OCI-LY7 (cell line): Measurements from ENCODE around the gene RAF1. TPM values are rescaled to one million over a fixed set of nuclear protein-coding genes. Genes with fewer than 3 reads are reported as not detected.

Source experiments
- BruUV-seq: library from RNA; stranded (reverse); fragments of 400-500 nt; replicated peaks from 2 replicates; lab custom pipeline; 2021; lab: Mats Ljungman, UMichigan
- CTCF ChIA-PET: fragments of 300-600 bp; sonication (Branson Sonifier 250); formaldehyde crosslinking; loops from one replicate; lab custom pipeline; 2022; ENCODE audit warnings: antibody characterized with exemption; ENCODE audit not compliant: unreplicated experiment; lab: Charles Lee
- POLR2A ChIA-PET: fragments of 300-600 bp; sonication (Branson Sonifier 250); formaldehyde crosslinking; loops from one replicate; lab custom pipeline; 2022; ENCODE audit warnings: antibody characterized with exemption; lab: Charles Lee
- DNase-seq: peaks from one replicate; pipeline ENCODE4 v3.0.0-alpha.2; 2015; ENCODE audit warnings: low spot score
- H2AFZ ChIP-seq: fragments of 200-600 bp; sonication (generic), shearing (Covaris generic); 2 replicates; pipeline ENCODE4 v1.6.1; 2014; ENCODE audit warnings: mild to moderate bottlenecking, antibody characterized with exemption, low read length, moderate library complexity
- H3K27ac ChIP-seq: fragments of 200-600 bp; sonication (generic); 2 replicates; pipeline ENCODE4 v1.5.1; 2014; ENCODE audit warnings: mixed run types, low read depth, mild to moderate bottlenecking, moderate library complexity, low read length, inconsistent platforms; ENCODE audit not compliant: poor library complexity, severe bottlenecking
- H3K36me3 ChIP-seq: fragments of 200-600 bp; sonication (generic); 2 replicates; pipeline ENCODE4 v1.6.1; 2014; ENCODE audit warnings: mild to moderate bottlenecking, antibody characterized with exemption, low read length, moderate library complexity, mixed read lengths; ENCODE audit not compliant: insufficient read depth
- H3K4me1 ChIP-seq: fragments of 200-600 bp; sonication (generic); 2 replicates; pipeline ENCODE4 v1.5.1; 2014; ENCODE audit warnings: mild to moderate bottlenecking, low read length; ENCODE audit not compliant: insufficient read depth, poor library complexity, severe bottlenecking
- H3K4me2 ChIP-seq: fragments of 200-600 bp; sonication (generic); 2 replicates; pipeline ENCODE4 v1.6.1; 2014; ENCODE audit warnings: mild to moderate bottlenecking, low read length
- H3K4me3 ChIP-seq: fragments of 200-600 bp; sonication (generic); 2 replicates; pipeline ENCODE4 v1.5.1; 2014; ENCODE audit warnings: mild to moderate bottlenecking, low read depth, low read length; ENCODE audit not compliant: poor library complexity, severe bottlenecking
- H3K79me2 ChIP-seq: fragments of 200-600 bp; sonication (generic); 2 replicates; pipeline ENCODE4 v1.6.1; 2016; ENCODE audit warnings: low read depth, mild to moderate bottlenecking, low read length, moderate library complexity, mixed read lengths; ENCODE audit not compliant: insufficient read depth
- H3K9me2 ChIP-seq: fragments of 200-600 bp; sonication (generic); 2 replicates; pipeline ENCODE4 v1.6.1; 2016; ENCODE audit warnings: mild to moderate bottlenecking, low read length, mixed read lengths; ENCODE audit not compliant: insufficient read depth
- H3K9me3 ChIP-seq: fragments of 200-600 bp; sonication (generic); 2 replicates; pipeline ENCODE4 v1.6.1; 2014; ENCODE audit warnings: mild to moderate bottlenecking, mixed run types, low read length, mixed read lengths
- H4K20me1 ChIP-seq: fragments of 200-600 bp; sonication (generic); 2 replicates; pipeline ENCODE4 v1.6.1; 2014; ENCODE audit warnings: mild to moderate bottlenecking, antibody characterized with exemption, low read length, moderate library complexity, mixed read lengths; ENCODE audit not compliant: insufficient read depth
- CTCF ChIP-seq: fragments of 200-600 bp; sonication (generic); conservative IDR thresholded peaks from 2 replicates; pipeline ENCODE4 v1.5.1; 2014; ENCODE audit warnings: mild to moderate bottlenecking, antibody characterized with exemption, low read length, moderate library complexity, mixed read lengths
- EZH2phosphoT487 ChIP-seq: fragments of 200-600 bp; sonication (generic); IDR thresholded peaks from 2 replicates; pipeline ENCODE4 v1.6.1; 2018; ENCODE audit warnings: low read depth, borderline replicate concordance, mild to moderate bottlenecking, mixed run types, antibody characterized with exemption, low read length, moderate library complexity, mixed read lengths
- intact Hi-C: fragments of 100-400 bp; cut with micrococcal nuclease; formaldehyde crosslinking; loops from one replicate; pipeline ENCODE4 v1.10.0; 2022; ENCODE audit not compliant: unreplicated experiment
- total RNA-seq, 2 experiments: library from RNA; depleted of rRNA in 1 of 2; stranded (reverse); fragments of >200 nt in 1 of 2; shearing (Covaris generic) in 1 of 2; gene quantifications; 2 replicates each; pipeline ENCODE4 v1.2.3, GENCODE V29; 2014 to 2022

The RAF1 gene
- total RNA-seq, 2 experiments from 2014 or later = 88.0 to 90.8 TPM

- no peaks in the 10 kb centered on the region for H3K79me2 ChIP-seq
- ChIA-PET CTCF (interaction anchor here (0.6 kb wide), 1 partner anchor 74 kb away, joined by 3 read pairs; no protein-coding TSS in a partner anchor), POLR2A (interaction anchor here (1.0 kb wide), 1 partner anchor 9 kb away, joined by 6 read pairs; no protein-coding TSS in a partner anchor)
- no TSS peak for BruUV-seq
- no peak for DNase-seq
- H3K27ac ChIP-seq = no peak overlapping the region
- no peak overlapping the region for H2AFZ ChIP-seq
- no peak overlapping the region for H3K4me3 ChIP-seq
- H3K4me1 ChIP-seq = peaks cover 21% of the 10 kb centered on the region
- TF ChIP-seq EZH2phosphoT487 (no peak), CTCF (no peak)
- intact Hi-C loops = loop anchor here (5.0 to 10.0 kb wide), 3 partner anchors 77 to 185 kb away; partner anchors contain the start of gene RPL32
- no peaks in the 10 kb centered on the region for H3K9me3 ChIP-seq
- H3K9me2 ChIP-seq = no peaks in the 10 kb centered on the region
- no peaks in the 10 kb centered on the region for H4K20me1 ChIP-seq
- no peaks in the 10 kb centered on the region for H3K36me3 ChIP-seq
- H3K4me2 ChIP-seq = no peak overlapping the region
Measured at GRCh38 chr3:12707449-12707848, 43.5 kb upstream of the RAF1 start.

DNA sequence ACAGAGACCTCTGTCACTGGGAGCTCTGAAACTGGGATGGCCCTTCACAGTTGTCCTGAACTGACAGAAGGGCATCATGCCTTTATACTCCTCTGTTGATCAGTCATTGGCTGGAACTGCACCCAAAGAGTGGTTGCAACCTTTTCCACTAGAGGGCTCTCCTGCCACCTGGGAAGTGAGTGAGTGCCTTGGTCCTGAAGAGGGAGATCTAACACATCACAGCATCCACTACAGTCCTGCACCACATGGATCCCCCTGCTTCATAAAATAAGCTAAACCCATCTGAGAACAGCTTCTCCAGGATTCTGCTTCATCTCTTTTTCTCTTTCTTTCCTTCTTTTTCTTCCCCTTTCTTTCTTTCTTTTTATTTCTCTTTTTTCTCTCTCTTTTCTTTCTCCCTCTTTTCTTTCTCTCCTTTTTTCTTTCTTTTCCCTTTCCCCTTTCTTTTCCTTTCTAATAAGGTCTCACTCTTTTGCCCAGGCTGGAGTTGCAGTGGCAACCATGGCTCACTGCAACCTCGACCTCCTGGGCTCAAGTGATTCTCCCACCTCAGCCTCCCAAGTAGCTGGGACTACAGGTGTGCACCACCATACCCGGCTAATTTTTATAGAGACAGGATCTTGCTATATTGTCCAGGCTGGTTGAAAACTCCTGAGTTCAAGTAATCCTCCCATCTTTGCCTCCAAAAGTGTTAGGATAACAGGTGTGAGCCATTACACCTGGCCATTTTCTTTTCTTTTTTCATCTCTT, 42.8 kb upstream of the RAF1 start:
- POLR2A ChIA-PET = interaction anchor here (0.5 to 1.3 kb wide), 4 partner anchors 10 to 270 kb away, joined by 3 to 5 read pairs (median 4); partner anchors contain the start of gene RPL32
- H3K79me2 ChIP-seq = no peaks in the 10 kb centered on the region

More for the DNA sequence above, 42.8 kb upstream of the RAF1 start:
- intact Hi-C loops = loop anchor here (5.0 to 10.0 kb wide), 3 partner anchors 78 to 186 kb away; partner anchors contain the start of gene RPL32
- CTCF ChIA-PET = interaction anchor here (0.6 to 1.0 kb wide), 3 partner anchors 11 to 135 kb away, joined by 3 to 4 read pairs (median 3); partner anchors contain the start of gene RPL32
- Histone ChIP-seq H3K36me3 (no peaks in the 10 kb centered on the region), H3K4me3 (no peak overlapping the region), H2AFZ (no peak overlapping the region), H3K9me3 (no peaks in the 10 kb centered on the region), H3K4me1 (peaks cover 21% of the 10 kb centered on the region), H3K27ac (no peak overlapping the region), H3K9me2 (no peaks in the 10 kb centered on the region), H3K4me2 (no peak overlapping the region), H4K20me1 (no peaks in the 10 kb centered on the region)
- TF ChIP-seq CTCF = peak; percentile 97
- no peak for TF ChIP-seq EZH2phosphoT487
- no TSS peak for BruUV-seq
- peak; percentile 88 for DNase-seq
